ENCODE results near the gene IMMP2L. TPM values are rescaled to one million over a fixed set of nuclear protein-coding genes. Genes with fewer than 3 reads are reported as not detected.

The IMMP2L gene
- total and polyA plus RNA-seq, 4 donors: 24.3 to 32.9 (median 26.8) TPM

GRCh38 chr7:111521660-111522059 lies 40.6 kb downstream of the IMMP2L start:
- Histone ChIP-seq H3K9me3 (ENCODE audit: control insufficient read depth, low read length) (peaks cover 1% of the 10 kb centered on the region), H3K4me1 (ENCODE audit: control insufficient read depth in 1 of 2, insufficient read depth in 2 of 2, low read length in 2 of 2) (no peaks in the 10 kb centered on the region), H3K27me3 (ENCODE audit: control insufficient read depth in 1 of 2, insufficient read depth in 2 of 2, low read length in 1 of 2) (peaks cover 0 to 2% of the 10 kb centered on the region in 2 donors), H3K36me3 (ENCODE audit: control insufficient read depth in 1 of 2, insufficient read depth in 2 of 2, low read length in 1 of 2) (peaks cover 0 to 3% of the 10 kb centered on the region in 2 donors), H3K4me3 (ENCODE audit: low read length in 2 of 2) (no peak overlapping the region), H3K27ac (ENCODE audit: low read depth in 1 of 2, low read length in 2 of 2) (no peak overlapping the region)
- intact Hi-C loops (cut with DNase I): no loop called here
- ATAC-seq (ENCODE audit: low FRiP score) (no peak), DNase-seq (no peak)

DNA sequence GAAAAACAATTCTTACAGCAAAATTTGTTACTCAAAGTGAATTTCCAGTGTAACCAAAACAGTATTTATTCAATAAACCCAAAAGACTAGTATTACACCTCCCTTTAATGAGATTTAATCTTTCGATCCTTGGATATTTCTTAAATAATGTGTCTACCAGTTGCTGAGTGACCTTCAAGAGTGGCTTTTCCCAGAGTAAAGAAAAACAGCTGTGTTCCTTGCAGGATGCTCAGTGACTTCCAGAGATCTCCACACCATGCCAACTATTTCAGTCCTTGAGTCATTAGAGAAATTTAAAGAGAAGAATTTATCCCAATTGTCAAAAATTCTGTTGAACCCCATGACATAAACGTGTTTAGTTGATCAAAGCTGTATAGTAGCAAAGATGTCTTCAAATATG lies 44.0 kb downstream of the IMMP2L start:
- intact Hi-C loops (cut with DNase I): no loop called here
- no peak for ATAC-seq (ENCODE audit: low FRiP score)

DNA sequence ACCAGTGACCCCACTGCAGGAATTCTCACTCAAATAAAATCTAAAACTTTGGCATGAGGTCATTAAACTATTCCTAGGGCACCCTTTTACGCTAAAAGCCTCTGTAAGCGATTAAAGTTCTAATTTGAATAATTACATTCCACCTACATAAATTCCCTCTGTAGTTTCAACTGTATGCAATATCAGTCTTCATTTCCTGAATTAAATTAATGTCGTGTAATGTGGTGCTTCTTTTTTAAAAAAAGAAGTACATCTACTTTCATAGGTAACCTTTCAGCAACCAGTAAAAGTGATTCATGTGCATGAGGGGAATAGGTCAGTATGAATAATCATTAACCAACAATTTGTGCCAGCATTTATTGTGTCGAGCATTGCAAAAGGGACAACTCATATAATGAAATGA lies 44.7 kb downstream of the IMMP2L start:
- Histone ChIP-seq H3K4me3 (ENCODE audit: low read length in 2 of 2) (no peak overlapping the region), H3K9me3 (ENCODE audit: control insufficient read depth, low read length) (peaks cover 1% of the 10 kb centered on the region), H3K27me3 (ENCODE audit: control insufficient read depth in 1 of 2, insufficient read depth in 2 of 2, low read length in 1 of 2) (no peaks in the 10 kb centered on the region), H3K27ac (ENCODE audit: low read depth in 1 of 2, low read length in 2 of 2) (no peak overlapping the region), H3K4me1 (ENCODE audit: control insufficient read depth in 1 of 2, insufficient read depth in 2 of 2, low read length in 2 of 2) (no peaks in the 10 kb centered on the region), H3K36me3 (ENCODE audit: control insufficient read depth in 1 of 2, insufficient read depth in 2 of 2, low read length in 1 of 2) (peaks cover 0 to 3% of the 10 kb centered on the region in 2 donors)
- DNase-seq: no peak
- ATAC-seq (ENCODE audit: low FRiP score): no peak
- intact Hi-C loops (cut with DNase I): no loop called here
- 87 to 92% methylated on average over 4 of the region's 4 CpGs for WGBS, 2 donors

More for the DNA sequence above, 44.0 kb downstream of the IMMP2L start:
- DNase-seq: no peak
- Histone ChIP-seq H3K27me3 (ENCODE audit: control insufficient read depth in 1 of 2, insufficient read depth in 2 of 2, low read length in 1 of 2) (no peaks in the 10 kb centered on the region), H3K27ac (ENCODE audit: low read depth in 1 of 2, low read length in 2 of 2) (no peak overlapping the region), H3K4me3 (ENCODE audit: low read length in 2 of 2) (no peak overlapping the region), H3K9me3 (ENCODE audit: control insufficient read depth, low read length) (peaks cover 1% of the 10 kb centered on the region), H3K36me3 (ENCODE audit: control insufficient read depth in 1 of 2, insufficient read depth in 2 of 2, low read length in 1 of 2) (peaks cover 0 to 3% of the 10 kb centered on the region in 2 donors), H3K4me1 (ENCODE audit: control insufficient read depth in 1 of 2, insufficient read depth in 2 of 2, low read length in 2 of 2) (no peaks in the 10 kb centered on the region)
- 84 to 87% methylated on average over 2 of the region's 2 CpGs for WGBS, 2 donors

DNA sequence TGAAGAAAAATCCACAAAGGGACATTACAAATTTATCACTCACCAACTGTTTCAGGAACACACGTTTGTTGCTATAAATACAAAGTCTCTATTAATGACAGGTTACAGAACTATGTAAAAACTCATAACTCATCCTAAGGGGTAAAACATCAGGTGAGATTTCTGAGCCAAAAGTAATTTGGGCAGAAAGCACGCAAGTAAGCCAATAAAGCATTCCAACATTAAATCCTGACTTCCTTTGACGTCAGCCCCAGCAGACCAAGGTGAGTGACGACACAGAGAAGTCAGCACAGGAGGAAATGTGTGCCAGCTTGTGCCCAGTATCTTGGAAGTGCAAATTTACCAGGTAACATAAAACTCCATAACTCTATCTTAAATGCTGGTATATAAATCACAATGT lies 45.7 kb downstream of the IMMP2L start:
- peaks cover 0 to 3% of the 10 kb centered on the region in 2 donors for H3K36me3 ChIP-seq (ENCODE audit: control insufficient read depth in 1 of 2, insufficient read depth in 2 of 2, low read length in 1 of 2)
- intact Hi-C loops (cut with DNase I): no loop called here
- H3K4me1 ChIP-seq (ENCODE audit: control insufficient read depth in 1 of 2, insufficient read depth in 2 of 2, low read length in 2 of 2): no peaks in the 10 kb centered on the region
- H3K9me3 ChIP-seq (ENCODE audit: control insufficient read depth, low read length): no peaks in the 10 kb centered on the region
- H3K27ac ChIP-seq (ENCODE audit: low read depth in 1 of 2, low read length in 2 of 2): no peak overlapping the region
- 45 to 49% methylated on average over 4 of the region's 4 CpGs for WGBS, 2 donors
- ATAC-seq (ENCODE audit: low FRiP score): no peak
- no peaks in the 10 kb centered on the region for H3K27me3 ChIP-seq (ENCODE audit: control insufficient read depth in 1 of 2, insufficient read depth in 2 of 2, low read length in 1 of 2)
- H3K4me3 ChIP-seq (ENCODE audit: low read length in 2 of 2): no peak overlapping the region
- DNase-seq: no peak

GRCh38 chr7:111513566-111513965 lies 48.7 kb downstream of the IMMP2L start:
- no peaks in the 10 kb centered on the region for H3K27me3 ChIP-seq (ENCODE audit: control insufficient read depth in 1 of 2, insufficient read depth in 2 of 2, low read length in 1 of 2)
- intact Hi-C loops (cut with DNase I): no loop called here
- WGBS, 2 donors: 99 to 100% methylated on average over 1 of the region's 1 CpG

DNA sequence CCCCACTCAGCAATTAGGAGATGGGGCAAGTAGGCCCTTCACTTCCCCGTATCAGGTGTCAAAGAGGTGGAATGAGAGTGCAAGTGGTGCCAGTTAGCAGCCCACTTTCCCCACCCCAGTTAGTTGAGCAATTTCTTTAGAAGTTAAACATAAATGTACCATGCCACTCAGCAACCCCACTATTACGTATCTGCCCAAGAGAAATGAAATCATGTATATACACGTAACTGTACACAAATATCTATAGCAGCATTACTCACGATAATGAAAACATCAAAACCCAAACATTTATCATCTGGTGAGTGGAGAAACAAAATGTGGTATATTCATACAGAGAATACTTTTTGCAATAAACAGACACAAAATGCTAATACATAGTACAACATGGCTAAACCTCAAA lies 50.4 kb downstream of the IMMP2L start:
- Histone ChIP-seq H3K9me3 (ENCODE audit: control insufficient read depth, low read length) (no peaks in the 10 kb centered on the region), H3K4me1 (ENCODE audit: control insufficient read depth in 1 of 2, insufficient read depth in 2 of 2, low read length in 2 of 2) (no peaks in the 10 kb centered on the region), H3K4me3 (ENCODE audit: low read length in 2 of 2) (no peak overlapping the region), H3K27me3 (ENCODE audit: control insufficient read depth in 1 of 2, insufficient read depth in 2 of 2, low read length in 1 of 2) (no peaks in the 10 kb centered on the region), H3K36me3 (ENCODE audit: control insufficient read depth in 1 of 2, insufficient read depth in 2 of 2, low read length in 1 of 2) (no peaks in the 10 kb centered on the region), H3K27ac (ENCODE audit: low read depth in 1 of 2, low read length in 2 of 2) (no peak overlapping the region)
- 94% methylated on average over 4 of the region's 4 CpGs for WGBS, 2 donors
- ATAC-seq (ENCODE audit: low FRiP score) (no peak), DNase-seq (no peak)
- intact Hi-C loops (cut with DNase I): no loop called here

More at GRCh38 chr7:111513566-111513965, 48.7 kb downstream of the IMMP2L start:
- Histone ChIP-seq H3K36me3 (ENCODE audit: control insufficient read depth in 1 of 2, insufficient read depth in 2 of 2, low read length in 1 of 2) (no peaks in the 10 kb centered on the region), H3K4me3 (ENCODE audit: low read length in 2 of 2) (no peak overlapping the region), H3K27ac (ENCODE audit: low read depth in 1 of 2, low read length in 2 of 2) (no peak overlapping the region), H3K9me3 (ENCODE audit: control insufficient read depth, low read length) (no peaks in the 10 kb centered on the region), H3K4me1 (ENCODE audit: control insufficient read depth in 1 of 2, insufficient read depth in 2 of 2, low read length in 2 of 2) (no peaks in the 10 kb centered on the region)
- ATAC-seq (ENCODE audit: low FRiP score): no peak
- DNase-seq: no peak

- Histone ChIP-seq H3K27me3 (ENCODE audit: control insufficient read depth in 1 of 2, insufficient read depth in 2 of 2, low read length in 1 of 2) (no peaks in the 10 kb centered on the region), H3K4me3 (ENCODE audit: low read length in 2 of 2) (no peak overlapping the region), H3K4me1 (ENCODE audit: control insufficient read depth in 1 of 2, insufficient read depth in 2 of 2, low read length in 2 of 2) (no peaks in the 10 kb centered on the region), H3K36me3 (ENCODE audit: control insufficient read depth in 1 of 2, insufficient read depth in 2 of 2, low read length in 1 of 2) (no peaks in the 10 kb centered on the region), H3K9me3 (ENCODE audit: control insufficient read depth, low read length) (no peaks in the 10 kb centered on the region), H3K27ac (ENCODE audit: low read depth in 1 of 2, low read length in 2 of 2) (no peak overlapping the region)
- ATAC-seq (ENCODE audit: low FRiP score) (no peak), DNase-seq (no peak)
- 94 to 99% methylated on average over 3 of the region's 3 CpGs for WGBS, 2 donors
- intact Hi-C loops (cut with DNase I): no loop called here
These were observed 51.5 kb downstream of the IMMP2L start for GRCh38 chr7:111510584-111511378.

DNA sequence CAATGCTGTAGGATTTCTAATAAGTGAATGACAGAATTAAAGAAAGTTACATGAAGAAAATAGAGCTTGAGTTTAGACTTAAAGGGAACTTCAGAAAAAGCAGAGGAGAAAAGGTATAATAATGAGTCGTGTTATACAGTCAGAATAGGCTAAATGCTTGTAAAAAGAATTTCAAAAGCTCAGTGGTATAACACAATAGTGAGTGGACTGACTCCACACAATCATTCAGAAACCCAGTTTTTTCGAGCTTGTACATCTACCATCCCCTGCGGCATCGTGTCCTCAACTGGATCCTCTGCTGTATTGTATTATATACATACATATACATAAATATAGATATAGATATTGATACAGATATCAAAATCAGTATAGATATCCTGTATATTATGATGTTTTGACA lies 52.2 kb downstream of the IMMP2L start:
- DNase-seq (no peak), ATAC-seq (ENCODE audit: low FRiP score) (no peak)
- 92 to 97% methylated on average over 4 of the region's 4 CpGs for WGBS, 2 donors

GRCh38 chr7:111509288-111509687 lies 53.0 kb downstream of the IMMP2L start:
- Histone ChIP-seq H3K4me1 (ENCODE audit: control insufficient read depth in 1 of 2, insufficient read depth in 2 of 2, low read length in 2 of 2) (no peaks in the 10 kb centered on the region), H3K9me3 (ENCODE audit: control insufficient read depth, low read length) (no peaks in the 10 kb centered on the region), H3K4me3 (ENCODE audit: low read length in 2 of 2) (no peak overlapping the region), H3K36me3 (ENCODE audit: control insufficient read depth in 1 of 2, insufficient read depth in 2 of 2, low read length in 1 of 2) (no peaks in the 10 kb centered on the region), H3K27me3 (ENCODE audit: control insufficient read depth in 1 of 2, insufficient read depth in 2 of 2, low read length in 1 of 2) (no peaks in the 10 kb centered on the region), H3K27ac (ENCODE audit: low read depth in 1 of 2, low read length in 2 of 2) (no peak overlapping the region)
- ATAC-seq (ENCODE audit: low FRiP score) (no peak), DNase-seq (no peak)
- 77 to 86% methylated on average over 1 of the region's 1 CpG for WGBS, 2 donors
- intact Hi-C loops (cut with DNase I): no loop called here

More for the DNA sequence above, 52.2 kb downstream of the IMMP2L start:
- H3K27ac ChIP-seq (ENCODE audit: low read depth in 1 of 2, low read length in 2 of 2): no peak overlapping the region
- H3K9me3 ChIP-seq (ENCODE audit: control insufficient read depth, low read length): no peaks in the 10 kb centered on the region
- no peaks in the 10 kb centered on the region for H3K27me3 ChIP-seq (ENCODE audit: control insufficient read depth in 1 of 2, insufficient read depth in 2 of 2, low read length in 1 of 2)
- no peaks in the 10 kb centered on the region for H3K36me3 ChIP-seq (ENCODE audit: control insufficient read depth in 1 of 2, insufficient read depth in 2 of 2, low read length in 1 of 2)
- no peak overlapping the region for H3K4me3 ChIP-seq (ENCODE audit: low read length in 2 of 2)
- no peaks in the 10 kb centered on the region for H3K4me1 ChIP-seq (ENCODE audit: control insufficient read depth in 1 of 2, insufficient read depth in 2 of 2, low read length in 2 of 2)
- intact Hi-C loops (cut with DNase I): no loop called here
